Myocyte (in vitro differentiated cells): ENCODE results near the gene SNX18. TPM values are rescaled to one million over a fixed set of nuclear protein-coding genes. Genes with fewer than 3 reads are reported as not detected.

Experiments used
- DNase-seq: peaks from one replicate; pipeline ENCODE4 v3.0.0-alpha.2; 2012; ENCODE audit warnings: low read depth
- total RNA-seq: library from RNA; depleted of rRNA; stranded (reverse); fragments of >200 nt; gene quantifications from 2 replicates; pipeline ENCODE4 v1.2.3, GENCODE V29; 2014

The SNX18 gene
- total RNA-seq, 1 donor from 2014 or later: 93.9 TPM

DNA sequence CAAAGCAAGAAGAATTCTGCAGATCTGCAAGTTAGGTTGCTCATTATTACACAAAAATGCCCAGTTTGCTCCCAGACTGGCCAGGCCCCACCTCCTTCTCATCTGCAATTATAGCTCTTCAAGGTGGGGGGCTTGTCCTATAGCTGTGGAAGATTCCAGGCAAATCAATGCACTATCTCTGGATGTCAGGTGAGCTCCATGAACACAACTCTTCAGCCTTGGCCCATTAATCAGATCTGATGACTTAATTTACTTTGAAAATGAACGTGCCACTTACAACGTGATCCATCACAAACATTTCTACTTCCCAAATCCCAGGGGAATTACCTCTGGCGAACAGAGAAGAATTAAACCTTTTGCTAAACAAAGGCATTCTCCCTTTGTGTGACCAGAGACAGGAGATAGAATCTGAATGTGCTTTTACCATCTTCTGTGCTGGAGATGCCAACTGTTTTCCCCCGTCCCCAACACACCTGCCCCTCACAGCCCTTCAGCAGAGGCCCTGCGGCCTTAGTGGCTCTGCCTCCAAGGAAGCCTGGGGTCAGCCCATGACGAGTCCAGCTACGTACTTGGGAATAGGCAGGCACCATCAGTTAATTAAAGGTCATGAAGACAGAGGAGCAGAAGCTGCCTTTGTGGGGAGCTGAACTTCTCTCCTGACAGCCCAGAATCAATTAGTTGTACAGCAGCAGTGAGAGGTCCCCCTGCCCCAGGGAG lies 60.5 kb downstream of the SNX18 start:
- no peak for DNase-seq

DNA sequence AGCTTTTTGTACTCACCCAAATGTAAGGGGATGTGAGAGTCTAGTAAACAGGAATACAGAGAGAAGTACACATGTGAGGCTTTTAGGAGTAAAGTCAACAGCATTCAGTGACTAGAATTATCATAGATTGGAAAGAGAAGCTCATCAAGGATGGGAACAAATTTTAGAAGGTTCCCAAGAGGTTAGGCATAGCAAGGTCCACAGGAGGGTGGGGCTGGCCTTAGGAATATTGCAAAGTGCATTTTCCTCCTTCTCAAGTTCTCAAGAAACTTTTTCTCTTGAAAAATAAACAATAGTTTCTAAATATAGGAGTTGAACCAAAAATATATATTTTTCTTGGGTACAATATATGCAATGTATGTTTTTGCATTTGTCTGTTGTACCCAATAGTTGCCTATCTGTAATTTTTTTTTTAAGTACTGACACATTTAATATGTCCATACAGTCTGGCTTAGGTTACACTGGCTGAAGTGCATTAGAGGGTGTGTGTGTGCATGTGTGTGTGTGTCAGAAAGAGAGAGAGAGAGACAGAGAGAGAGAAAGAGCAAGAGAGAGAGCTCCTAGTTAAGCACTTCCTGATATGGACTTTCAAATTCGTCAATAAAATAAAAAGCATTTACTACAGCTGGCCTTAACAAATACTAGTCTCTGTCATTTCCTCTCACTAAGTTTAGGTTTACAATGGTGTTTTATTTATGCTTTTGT lies 62.2 kb downstream of the SNX18 start:
- DNase-seq: no peak

DNA sequence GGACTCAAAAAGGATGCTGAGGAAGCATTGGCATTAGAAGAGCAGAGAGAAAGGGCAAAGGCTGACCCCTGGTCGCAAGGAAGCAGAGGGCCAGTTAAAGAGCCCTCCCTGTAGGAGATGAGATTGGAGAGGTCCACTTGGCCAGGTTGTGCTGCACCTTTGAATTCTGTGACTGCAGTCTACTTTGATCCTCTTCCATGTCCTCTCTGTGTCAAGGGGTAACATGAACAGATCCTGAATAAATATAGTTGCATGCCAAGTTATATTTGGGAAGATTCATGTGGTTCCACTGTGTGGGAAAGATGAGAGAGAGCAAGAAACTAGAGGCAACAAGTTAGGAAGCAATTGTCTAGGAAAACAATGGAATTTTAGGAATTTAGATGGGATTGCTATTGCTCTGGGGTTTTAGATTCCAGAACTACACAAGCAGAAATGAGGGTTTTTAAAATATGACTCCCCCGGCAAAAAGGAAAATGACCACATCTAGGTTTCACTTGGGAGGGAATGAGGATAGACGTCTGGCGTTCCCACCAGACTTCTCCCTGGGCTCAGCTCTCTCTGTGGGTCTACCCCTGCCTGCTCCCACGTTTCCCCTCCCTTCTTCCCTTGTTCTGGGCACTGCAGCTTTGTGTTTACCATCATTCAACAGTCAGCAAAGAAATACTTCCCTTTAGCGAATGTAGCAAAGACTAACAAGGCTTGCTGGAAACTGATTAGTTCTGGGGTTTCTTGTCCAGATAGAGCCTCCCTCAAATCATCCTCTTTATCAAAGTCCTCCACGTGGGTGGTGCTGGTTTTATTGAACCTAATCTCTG lies 63.6 kb downstream of the SNX18 start:
- peak; percentile 59 for DNase-seq

DNA sequence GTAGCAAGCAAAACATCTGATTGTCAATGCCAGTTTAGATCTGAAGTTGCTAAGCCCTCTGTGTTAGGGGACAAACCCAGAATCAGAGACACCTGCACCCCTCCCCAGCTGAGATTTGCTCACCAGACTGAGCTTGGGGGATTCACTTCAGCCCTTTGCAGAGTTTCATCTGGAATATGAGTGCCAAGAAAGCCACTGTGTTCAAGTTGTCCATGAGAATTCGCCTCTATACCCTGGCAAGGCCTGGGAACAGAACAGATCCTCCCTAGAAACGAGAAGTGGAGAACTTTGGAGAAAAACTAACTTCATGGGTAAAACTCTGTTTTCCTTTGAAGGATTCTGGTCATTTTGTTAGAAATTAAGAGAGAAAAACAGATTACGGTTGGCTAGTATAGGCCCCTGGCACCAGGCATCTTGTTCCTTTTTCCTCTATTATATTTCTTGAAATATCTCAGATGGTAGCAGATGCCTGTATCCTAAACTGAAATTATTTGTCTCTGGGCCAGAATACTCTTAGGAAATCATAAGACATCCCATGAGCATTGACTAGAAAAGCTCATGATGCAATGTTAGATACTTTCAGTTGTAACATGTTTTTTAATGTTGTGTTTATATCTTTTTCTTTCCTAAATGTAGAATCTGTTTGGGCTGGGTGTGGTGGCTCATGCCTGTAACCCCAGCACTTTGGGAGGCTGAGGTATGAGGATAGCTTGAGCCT lies 64.4 kb downstream of the SNX18 start:
- DNase-seq: no peak

DNA sequence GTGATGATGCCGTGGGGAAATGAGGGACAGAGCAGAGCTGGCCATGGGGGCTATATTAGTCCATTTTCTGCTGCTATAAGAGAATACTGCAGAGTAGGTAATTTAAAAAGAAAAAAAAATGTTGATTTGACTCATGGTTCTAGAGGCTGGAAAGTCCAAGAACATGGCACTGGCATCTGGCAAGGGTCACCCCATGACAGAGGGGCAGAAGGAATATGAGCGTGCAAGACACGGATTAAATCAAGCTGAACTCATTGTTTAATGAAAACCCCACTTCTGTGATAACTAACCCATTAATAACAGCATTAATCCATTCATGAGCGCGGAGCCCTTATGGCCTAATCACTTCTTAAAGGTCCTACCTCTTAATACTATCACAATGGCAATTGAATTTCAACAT lies 68.8 kb downstream of the SNX18 start:
- DNase-seq: no peak

DNA sequence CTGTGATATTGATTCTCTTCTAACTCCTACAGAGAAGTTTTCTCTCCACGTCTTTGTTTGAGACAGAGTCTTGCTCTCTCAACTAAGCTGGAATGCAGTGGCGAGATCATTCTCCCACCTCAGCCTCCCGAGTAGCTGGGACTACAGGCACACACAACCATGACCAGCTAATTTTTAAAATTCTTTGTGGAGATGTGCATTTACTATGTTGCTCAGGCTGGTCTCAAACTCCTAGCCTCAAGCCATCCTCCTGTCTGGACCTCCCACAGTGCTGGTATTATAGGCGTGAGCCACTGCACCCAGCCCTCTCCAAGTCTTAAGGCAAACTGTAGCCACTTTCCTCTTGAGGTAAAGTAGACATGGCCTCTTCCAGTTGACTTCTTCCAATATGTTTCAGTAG lies 72.2 kb downstream of the SNX18 start:
- no peak for DNase-seq

DNA sequence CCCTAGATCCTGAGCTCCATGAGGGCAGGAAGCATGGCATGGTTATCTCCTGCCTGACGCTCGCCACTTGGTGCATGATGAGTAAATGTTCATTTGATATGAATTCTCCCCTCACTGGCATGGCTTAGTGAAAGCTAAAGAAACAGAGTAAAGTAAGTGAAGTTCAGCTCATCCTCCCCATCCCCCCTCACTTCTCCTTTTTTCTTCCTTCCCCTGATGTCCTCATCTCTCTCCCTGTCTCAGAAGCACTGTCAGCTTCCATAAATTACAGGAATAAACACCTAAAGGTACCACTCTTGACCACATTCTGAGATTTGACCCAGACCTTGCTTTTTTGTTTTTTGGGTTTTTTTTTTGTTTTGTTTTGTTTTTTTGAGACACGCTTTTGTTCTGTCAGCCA lies 73.3 kb downstream of the SNX18 start:
- DNase-seq: no peak

DNA sequence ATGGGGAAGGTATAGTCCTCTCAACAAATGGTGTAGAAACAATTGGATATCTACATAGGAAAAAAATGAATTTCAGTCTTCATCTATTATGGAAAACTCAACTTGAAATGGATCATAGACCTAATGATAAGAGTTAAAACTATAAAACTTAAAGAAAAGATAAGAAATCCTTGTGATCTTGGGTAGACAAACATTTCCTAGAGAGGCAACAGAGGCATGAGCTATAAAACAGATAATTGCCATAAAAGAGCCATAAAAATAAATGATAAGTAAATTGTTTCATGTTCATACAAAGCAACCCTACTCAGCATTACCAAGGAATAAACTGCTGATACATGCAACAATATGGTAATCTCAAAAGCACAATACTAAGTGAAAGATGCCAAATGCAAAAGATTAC lies 76.2 kb downstream of the SNX18 start:
- no peak for DNase-seq

DNA sequence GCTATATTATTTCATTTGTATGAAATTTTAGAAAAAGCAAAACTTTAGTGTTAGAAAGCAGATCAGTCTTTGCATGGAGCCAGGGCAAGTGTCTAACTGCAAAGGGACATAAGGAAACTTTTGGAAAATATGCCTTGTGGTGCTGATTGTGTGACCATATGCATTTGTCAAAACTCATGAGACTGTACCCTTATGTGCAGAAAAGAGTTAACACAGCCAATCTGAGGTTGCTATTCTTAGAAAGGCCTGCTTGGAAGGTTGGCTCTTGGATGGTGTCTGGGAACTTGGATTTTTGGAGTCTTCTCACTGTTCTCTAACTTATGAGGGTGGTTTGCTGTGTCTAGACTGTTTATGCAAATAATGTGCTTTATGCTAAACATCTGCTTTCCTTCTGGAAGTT lies 76.6 kb downstream of the SNX18 start:
- no peak for DNase-seq

DNA sequence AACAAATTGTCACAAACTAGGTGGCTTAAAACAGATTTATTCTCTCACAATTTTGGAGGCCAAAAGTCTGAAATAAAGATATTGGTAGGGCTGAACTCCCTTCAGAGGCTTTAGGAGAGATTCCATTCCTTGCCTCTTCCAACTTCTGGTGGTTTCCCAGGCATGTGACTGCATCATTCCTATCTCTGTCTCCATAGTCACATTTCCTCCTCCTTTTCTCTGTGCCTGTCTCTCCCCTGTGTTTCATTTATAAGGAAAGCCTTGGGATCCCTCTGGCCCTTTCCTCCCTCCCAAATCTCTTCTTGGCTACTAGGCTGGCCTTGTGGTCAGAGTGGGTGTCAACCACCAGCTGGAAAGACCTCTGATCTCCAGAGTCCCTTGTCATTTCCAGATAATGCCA lies 78.2 kb downstream of the SNX18 start:
- DNase-seq: peak; percentile 75

Other genes starting within 250 kb of the SNX18 start
- gene ARL15, start 207.2 kb upstream of the SNX18 start, total RNA-seq: 13.2 and 17.3 TPM in 2 replicates
- 270 and 498 TPM in 2 replicates for gene HSPB3, start 62.1 kb upstream of the SNX18 start, total RNA-seq